ENCODE measurements around the gene IL17REL.

Gene IL17REL

DNA sequence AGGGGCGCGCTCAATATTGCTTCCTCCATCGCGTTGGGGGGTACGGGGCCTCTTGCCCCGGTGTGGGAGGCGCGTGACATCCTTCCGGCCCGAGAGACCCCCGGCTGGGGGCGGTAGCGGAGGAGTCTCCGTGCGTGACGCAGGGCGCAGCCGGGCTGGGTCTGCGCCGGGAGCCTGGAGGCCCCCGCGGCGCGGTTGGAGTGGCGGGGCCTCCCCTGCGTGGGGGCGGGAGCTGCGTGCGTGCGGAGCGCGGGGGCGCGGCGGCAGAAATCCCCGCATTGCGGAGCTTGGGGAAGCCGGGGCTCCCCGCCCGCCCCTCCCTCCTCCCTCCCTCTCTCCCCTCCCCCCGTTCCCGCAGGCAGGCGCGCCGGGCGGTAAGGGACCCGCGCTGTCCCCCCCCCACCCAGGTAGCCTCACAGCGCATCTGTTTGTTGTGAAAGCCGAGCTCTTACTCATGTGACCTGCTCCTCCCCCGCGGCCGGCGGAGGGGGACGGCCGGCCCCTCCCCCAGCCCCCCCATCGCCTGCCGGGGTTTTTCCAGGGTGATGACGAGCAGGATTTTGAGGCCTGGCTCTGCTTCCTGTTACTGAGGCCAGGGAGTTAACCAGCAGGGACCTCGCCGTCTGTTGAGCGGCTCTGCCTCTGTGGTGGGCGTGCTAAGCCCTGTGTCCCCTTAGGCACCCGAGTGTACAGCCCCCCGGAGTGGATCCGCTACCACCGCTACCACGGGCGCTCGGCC lies 50.4 kb downstream of the IL17REL start:
- TF ChIP-seq GATA3 (IDR thresholded peaks at IDR 0.05; ENCODE audit: low read depth, low read length) (no peak), GATA2 (IDR thresholded peaks at IDR 0.05; ENCODE audit: low read depth, low read length) (no peak)

DNA sequence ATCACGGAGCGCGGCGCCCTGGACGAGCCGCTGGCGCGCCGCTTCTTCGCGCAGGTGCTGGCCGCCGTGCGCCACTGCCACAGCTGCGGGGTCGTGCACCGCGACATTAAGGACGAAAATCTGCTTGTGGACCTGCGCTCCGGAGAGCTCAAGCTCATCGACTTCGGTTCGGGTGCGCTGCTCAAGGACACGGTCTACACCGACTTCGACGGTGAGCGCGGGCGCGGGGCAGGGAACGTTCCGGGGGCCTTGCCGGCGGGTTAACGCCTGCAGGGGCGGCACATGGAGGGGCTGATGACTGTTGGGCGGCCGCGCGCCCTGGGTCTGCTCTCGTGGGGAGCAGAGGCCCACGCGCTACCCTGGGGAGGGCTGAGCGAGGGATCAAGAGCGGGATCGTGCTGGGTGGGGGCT lies 51.0 kb downstream of the IL17REL start:
- no peak for TF ChIP-seq GATA2 (IDR thresholded peaks at IDR 0.05; ENCODE audit: low read depth, low read length)
- no peak for TF ChIP-seq GATA3 (IDR thresholded peaks at IDR 0.05; ENCODE audit: low read depth, low read length)

DNA sequence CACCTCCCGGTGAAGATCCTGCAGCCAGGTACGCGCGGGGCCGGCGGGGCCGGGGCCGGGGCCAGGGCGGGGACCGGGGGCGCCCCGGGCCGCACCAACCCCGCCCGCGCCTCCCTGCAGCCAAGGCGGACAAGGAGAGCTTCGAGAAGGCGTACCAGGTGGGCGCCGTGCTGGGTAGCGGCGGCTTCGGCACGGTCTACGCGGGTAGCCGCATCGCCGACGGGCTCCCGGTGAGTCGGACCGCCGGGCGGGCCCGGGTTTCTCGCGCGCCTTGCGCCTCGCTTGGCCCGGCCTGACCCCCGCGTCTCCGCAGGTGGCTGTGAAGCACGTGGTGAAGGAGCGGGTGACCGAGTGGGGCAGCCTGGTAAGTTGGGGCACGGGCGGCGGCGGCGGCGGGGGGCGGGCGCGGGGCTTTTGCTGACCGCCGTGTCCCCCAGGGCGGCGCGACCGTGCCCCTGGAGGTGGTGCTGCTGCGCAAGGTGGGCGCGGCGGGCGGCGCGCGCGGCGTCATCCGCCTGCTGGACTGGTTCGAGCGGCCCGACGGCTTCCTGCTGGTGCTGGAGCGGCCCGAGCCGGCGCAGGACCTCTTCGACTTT lies 51.5 kb downstream of the IL17REL start:
- no peak for TF ChIP-seq GATA2 (IDR thresholded peaks at IDR 0.05; ENCODE audit: low read depth, low read length)
- TF ChIP-seq GATA3 (IDR thresholded peaks at IDR 0.05; ENCODE audit: low read depth, low read length), result no peak

DNA sequence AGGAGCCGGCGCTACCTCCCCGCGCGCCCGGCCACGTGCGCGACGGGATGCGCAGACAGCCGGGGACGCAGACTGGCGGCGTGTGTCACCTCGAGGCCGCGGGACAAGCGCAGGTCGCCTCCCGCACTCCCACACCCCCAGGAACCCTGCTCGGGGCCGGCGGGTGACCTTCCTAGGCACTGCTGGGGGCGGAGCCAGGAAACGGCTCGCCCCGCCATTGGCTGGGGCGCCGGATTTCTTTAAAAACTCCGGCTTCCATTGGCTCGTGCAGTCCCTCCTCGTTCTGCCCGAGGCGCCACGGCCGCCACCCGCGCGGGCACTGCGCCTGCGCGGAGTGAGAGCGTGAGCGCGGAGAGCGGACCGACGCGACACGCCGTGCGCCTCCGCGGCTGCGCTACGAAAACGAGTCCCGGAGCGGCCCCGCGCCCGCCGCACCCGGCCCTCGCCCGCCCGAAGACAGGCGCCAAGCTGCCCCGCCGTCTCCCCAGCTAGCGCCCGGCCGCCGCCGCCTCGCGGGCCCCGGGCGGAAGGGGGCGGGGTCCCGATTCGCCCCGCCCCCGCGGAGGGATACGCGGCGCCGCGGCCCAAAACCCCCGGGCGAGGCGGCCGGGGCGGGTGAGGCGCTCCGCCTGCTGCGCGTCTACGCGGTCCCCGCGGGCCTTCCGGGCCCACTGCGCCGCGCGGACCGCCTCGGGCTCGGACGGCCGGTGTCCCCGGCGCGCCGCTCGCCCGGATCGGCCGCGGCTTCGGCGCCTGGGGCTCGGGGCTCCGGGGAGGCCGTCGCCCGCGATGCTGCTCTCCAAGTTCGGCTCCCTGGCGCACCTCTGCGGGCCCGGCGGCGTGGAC lies 52.2 kb downstream of the IL17REL start, which contains the start of gene PIM3:
TSS of gene PIM3 (plus strand) at position 614 of the 846 bp plus-strand sequence. CDS start at position 790, 176 bp downstream.
- TF ChIP-seq GATA3 (IDR thresholded peaks at IDR 0.05; ENCODE audit: low read depth, low read length) (no peak), GATA2 (IDR thresholded peaks at IDR 0.05; ENCODE audit: low read depth, low read length) (no peak)

DNA sequence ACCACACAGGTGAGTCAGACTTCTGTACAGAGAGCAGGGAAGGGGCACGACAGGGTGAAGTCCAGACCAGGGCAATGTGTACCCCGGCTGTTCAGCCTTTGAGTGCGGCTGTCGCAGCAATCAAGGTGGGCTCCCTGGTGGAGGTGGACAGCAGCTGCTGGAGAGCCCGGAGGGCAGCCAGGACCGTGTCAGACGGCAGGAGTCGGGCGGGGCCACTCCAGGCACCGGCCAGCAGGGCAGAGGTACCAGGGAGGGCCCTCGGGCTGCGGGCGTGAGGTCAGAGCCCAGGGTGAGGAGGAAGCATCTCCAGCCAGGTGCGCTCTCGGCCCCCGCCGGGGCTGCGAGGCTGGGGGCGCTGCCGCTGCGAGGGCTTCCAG lies 52.8 kb downstream of the IL17REL start:
- TF ChIP-seq GATA3 (IDR thresholded peaks at IDR 0.05; ENCODE audit: low read depth, low read length) (no peak), GATA2 (IDR thresholded peaks at IDR 0.05; ENCODE audit: low read depth, low read length) (no peak)

DNA sequence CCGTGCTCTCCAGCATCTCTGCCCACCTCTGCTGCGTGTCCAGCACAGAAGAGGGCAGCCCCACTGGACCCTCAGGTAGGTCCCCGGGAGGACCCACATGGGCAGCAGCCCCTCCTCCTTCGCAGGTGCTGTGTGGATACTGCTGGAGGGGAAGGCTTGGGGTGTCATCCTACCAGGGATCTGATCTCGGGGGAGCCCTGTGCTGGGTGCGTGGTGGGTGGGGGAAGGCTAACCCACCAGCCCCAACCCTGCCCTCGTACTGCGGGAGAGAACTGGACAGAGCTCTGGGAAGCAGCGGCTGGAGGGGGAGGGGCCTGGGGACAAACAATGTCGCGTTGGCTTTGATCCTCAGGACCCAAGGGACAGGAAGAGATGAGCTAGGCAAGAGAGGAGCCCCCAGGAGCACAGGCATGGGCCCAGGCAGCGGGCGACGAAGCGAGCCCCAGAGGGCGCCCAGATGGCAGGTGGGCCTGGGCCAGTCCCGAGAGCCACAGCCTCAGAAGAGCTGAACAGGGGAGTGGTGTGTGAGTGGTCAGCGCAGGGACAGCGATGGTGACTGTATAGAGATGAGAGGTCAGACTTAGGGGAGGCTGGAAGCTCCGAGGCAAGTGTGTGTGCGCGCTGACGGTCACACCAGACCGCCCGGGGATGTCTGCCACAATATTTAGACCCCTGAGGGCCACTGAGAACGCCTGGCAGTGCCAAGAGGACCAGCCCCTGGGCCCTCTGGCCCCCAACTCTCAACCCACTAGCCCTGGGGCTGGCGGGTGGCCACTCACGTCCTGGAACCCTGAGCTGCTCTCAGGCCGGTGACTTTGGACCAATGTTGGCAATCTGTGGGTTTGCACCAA lies 53.4 kb downstream of the IL17REL start:
- TF ChIP-seq GATA3 (IDR thresholded peaks at IDR 0.05; ENCODE audit: low read depth, low read length) (no peak), GATA2 (IDR thresholded peaks at IDR 0.05; ENCODE audit: low read depth, low read length) (no peak)

DNA sequence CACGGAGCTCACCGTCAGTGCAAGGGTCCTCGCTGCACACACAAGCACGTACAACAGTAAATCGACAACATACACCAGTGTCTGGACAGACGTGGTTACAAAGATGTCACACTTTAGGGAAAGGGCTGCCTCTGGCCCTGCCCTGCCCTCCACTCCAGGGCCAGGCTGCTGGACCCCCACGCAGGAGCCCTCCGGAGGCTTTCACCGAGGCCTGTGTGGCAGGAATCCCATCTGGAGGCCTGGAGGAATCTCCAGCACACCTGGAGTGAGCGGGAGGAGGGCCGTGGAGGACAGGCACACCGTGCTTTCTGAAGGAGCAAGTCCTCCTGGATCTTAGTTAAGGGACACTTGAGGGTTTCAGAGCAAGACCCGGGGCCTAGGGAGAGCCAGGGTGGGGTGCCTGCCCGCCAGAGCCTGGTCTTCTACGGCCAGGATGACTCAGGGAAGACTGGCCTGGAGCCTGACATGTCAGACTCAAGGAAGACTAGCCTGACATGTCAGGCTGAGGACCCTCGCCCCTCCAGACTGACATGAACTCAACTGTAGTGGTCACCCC lies 54.1 kb downstream of the IL17REL start:
- TF ChIP-seq GATA3 (IDR thresholded peaks at IDR 0.05; ENCODE audit: low read depth, low read length) (no peak), GATA2 (IDR thresholded peaks at IDR 0.05; ENCODE audit: low read depth, low read length) (no peak)

DNA sequence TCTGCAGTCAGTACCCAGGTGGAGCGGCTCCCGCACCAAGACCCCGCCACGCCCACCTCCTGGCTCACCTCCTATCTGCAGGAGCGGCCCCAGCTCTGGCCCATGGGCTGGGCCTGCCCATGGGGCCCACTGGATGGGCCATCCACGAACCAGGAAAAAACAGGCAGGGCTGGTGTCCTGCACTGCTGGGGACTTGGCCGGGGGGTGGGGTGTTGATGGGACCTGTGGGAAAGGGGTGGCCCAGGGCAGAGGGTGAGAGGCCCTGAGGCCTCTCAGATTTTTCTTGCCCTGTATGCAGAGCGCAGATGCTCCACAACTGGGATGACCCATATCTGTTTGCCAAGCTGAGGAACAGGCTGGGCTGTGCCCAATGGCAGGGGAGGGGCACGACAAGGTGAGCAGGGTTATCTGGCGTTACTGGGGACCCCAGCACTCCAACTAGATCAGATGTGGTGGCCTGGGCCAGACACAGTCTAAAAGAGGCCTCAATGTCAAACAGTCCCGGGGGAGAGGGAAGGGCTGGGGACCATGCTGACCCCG lies 54.7 kb downstream of the IL17REL start:
- TF ChIP-seq GATA2 (IDR thresholded peaks at IDR 0.05; ENCODE audit: low read depth, low read length), result no peak
- TF ChIP-seq GATA3 (IDR thresholded peaks at IDR 0.05; ENCODE audit: low read depth, low read length), result no peak

DNA sequence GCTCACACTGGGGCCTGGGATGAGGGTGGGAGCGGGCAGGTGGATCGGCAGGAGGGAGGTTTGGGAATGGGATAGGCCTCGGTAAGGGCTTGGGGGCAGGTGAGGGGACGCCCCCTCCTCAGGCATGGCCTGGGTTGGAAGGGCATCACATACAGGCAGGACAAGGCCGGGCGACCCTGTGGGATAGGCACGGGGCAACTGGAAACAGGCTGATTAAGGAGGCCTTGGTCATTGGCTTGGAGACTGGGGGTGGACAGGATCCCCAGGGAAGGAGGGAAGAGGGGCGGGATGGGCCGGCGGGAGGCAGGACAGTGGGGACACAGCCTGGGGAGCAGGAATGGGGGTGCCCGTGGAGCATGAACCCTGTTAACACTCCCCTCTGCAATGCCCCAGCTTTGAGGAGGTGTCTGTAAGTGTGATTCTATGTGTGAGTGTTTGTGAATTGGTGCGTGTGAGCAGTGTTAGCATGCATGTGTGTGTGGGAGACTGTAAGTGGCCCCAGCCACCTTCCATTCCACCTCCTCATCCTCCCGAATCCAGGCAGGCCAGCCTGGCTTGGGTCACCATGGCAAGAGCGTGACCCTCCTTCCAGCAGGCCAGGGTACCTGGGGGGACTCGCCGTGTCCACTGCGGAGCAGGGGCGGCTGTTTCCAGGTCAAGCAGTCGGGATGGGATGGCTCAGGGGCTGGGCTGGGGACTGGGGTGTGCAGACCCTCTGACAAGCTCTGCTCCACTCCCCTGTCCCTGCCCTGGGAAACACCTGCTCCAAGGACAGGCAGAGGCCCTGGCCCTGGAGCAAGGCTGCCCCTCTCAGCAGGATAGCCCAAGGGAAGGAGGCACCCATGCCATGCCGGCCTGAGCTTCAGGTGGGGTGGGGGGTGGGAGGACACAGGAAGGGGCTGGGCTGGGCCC lies 55.4 kb downstream of the IL17REL start:
- TF ChIP-seq GATA3 (IDR thresholded peaks at IDR 0.05; ENCODE audit: low read depth, low read length), result no peak
- TF ChIP-seq GATA2 (IDR thresholded peaks at IDR 0.05; ENCODE audit: low read depth, low read length), result no peak

DNA sequence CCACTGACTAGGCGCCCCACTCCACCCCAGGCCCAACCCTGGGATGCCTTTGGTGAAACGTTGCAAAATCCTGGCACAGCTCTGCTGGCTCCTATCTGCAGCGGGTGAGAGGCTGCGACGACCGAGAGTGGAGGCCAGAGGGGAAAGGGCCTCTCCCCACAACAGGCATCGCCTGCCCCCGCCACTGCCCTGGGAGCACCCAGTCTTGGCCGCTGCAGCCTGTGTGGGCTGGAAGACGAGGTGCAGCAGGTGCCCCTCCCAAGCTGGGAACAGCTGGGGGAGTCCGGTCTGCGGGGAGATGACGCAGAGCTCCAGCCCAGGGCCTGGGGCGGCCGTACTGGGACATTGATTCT lies 56.2 kb downstream of the IL17REL start:
- no peak for TF ChIP-seq GATA2 (IDR thresholded peaks at IDR 0.05; ENCODE audit: low read depth, low read length)
- no peak for TF ChIP-seq GATA3 (IDR thresholded peaks at IDR 0.05; ENCODE audit: low read depth, low read length)

DNA sequence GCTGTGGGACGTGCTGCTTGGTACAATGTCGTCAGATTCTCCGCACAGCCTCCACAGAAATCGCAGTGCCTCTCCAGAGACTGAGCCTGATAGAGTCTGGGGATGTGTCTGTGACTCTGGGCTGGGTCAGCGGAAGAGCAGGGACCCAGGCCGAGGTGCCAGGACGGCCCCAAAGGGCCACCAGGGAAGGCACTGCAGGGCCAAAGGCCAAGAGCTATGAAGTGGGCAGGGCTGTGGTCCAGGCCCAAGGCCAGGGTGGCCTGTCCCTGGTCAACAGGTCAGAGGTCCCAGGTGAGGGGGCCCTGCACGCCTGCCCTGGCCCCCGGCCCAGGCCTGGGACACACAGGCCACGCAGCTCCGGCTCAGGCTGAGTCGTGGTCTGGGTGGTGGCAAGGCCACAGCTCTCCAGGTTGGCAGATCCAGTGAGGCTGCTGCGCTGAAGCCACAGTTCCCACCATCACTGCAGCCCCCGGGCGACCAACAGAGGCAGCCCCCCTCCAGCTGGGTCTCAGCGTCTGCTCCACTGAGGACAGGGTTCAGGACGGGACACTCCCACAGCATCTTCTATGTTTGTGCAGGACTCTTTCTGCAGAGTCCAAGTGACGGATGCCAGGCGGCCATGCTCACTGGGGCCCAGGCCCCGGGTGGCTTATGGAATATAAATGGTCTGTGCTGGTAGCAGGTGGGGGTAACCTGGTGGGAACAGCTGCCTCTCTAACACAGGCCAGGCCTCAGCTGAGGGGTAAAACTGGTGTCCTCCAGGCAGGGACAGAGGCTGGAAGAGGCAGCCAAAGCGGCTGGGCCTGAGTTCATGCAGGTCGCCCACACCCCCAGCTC lies 56.8 kb downstream of the IL17REL start:
- no peak for TF ChIP-seq GATA2 (IDR thresholded peaks at IDR 0.05; ENCODE audit: low read depth, low read length)
- TF ChIP-seq GATA3 (IDR thresholded peaks at IDR 0.05; ENCODE audit: low read depth, low read length), result no peak

All from SH-SY5Y (cell line).